Activated T-helper 1 cell treated with anti-CD3 and anti-CD28 coated beads, Interleukin-2, amount 50 U/mL, for 16 hours (primary cell): Measurements from ENCODE around the gene CISD3.
A peak's percentile ranks its signal among the peaks of the same experiment; 100 is the strongest.

Experiments used
- DNase-seq, 2 donors: peaks; one replicate each; pipeline ENCODE4 v3.0.0-alpha.2; 2020; ENCODE audit warnings: low read depth in 1 of 2, low spot score in 1 of 2

CISD3 gene

DNA sequence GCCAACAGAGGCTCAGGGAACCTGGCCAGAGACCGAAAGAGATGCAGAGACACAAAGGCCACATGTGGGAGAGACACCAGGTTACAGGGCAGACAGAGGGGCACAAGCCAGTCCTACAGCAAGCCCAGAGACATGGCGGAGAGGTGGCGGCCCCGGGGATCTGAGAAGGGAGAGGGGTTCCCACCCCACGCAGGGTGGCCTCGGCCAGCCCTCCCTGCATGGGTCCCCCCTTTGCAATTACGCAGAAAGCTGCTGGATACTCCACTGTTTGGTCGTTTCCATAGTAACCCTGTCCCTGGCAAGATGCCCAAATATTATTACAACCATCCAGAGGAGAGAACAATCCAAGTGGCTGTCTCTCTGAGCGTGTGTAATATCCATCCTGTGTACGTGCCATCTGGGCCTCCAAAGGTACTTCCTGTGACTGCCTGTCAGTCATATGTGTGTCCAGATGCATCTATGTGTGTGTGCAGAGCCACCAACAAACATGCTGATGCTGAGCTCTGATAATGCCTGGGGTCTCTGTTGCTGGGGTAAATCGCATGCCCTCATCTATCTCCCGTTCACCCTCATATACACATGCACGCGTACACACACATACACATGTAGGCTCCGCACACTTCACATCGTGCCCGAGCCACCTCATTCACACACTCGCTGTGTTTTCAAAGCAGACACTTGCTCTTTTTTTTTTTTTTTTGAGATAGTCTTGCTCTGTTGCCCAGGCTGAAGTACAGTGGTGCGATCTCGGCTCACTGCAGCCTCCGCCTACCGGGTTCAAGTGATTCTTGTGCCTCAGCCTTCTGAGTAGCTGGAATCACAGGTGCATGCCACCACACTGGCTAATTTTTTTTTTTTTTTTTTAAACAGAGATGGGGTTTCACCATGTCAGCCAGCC, 12.5 kb downstream of the CISD3 start:
- no peak for DNase-seq

DNA sequence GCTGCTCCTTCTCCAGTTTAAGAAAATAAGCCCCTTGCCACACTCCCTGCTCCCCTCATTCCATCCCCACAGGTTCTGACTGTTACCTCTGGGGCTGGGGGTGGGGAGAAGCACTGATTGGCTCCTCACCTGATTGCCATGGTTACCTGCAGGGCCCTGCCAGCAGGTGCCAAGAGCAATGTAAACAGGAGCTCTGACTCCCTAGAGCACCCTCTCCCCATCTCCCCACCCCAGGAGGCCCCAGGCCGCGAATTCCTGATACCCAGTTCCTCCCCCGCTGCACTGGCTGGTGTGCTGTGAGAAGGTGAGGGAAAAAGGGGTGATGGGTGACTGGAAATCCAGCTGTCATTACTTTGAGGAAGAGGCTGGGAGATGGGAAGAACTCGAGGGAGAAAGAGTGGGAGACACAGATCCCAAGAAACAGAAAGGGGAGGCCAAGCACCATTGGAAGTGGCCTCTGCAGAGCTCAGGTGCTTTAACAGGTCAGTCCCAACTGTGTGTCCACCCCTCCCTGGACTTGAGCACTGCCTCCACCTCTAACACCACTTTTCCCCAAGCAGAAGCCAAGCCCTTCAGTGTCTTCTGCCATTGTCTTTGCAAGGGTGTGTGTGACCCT, 13.5 kb downstream of the CISD3 start:
- DNase-seq = no peak

DNA sequence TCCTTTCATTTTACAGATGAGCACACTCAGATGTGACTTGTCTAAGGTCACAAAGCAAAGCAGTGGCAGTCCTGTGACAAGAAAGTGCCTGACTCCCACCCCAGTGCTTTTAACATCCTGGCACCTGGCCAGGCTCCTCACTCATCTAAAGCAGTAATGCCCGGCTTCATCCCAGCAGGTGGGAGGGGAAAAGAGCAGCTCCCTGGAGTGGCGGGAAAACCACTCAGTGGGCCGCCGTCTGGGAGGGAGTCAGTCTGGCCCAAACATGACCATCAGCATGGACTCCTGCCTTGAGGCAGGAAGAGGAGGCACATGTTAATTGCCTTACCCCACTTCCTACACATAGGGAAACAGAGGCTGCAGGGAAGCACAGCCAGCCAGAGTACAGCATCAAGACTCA, 15.4 kb downstream of the CISD3 start:
- no peak for DNase-seq

DNA sequence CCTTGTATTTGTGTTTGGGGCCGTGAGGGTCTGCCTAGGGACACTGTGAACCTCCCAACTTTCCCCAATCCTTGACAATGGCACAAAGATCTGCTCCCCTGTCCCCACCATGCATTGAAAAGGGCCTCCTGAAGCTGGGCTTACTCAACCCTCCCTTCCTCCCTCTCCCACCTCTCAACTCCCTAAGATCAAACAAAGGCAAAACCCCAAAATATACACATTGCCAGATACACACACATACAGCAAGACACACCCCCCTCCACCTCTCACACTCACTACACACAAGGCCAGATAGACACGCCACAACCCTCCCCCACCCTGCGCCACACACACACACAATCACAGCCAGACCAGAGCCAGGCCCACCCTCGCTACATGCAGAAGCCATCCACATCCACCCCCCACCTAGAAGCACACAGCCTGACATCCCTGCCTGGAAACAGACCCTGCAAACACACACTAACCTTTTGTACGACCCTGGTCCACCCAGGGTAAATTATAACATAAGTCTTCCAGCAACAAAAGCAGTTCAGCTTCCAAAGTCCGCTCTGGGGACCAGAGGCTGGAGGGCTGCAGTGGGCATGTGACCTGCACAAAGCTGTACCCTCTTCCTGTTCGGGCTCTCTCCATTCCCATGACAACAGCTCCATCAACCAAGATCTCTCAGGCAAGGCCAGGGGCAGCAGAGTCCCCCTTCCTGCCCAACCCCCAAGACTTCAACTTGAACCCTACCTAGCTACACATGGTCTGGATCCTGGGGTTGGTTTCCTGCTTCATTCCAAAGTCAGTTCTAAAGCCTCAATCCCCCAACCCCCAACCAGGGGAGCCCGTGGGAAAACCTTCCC, 16.1 kb downstream of the CISD3 start:
- no peak for DNase-seq

DNA sequence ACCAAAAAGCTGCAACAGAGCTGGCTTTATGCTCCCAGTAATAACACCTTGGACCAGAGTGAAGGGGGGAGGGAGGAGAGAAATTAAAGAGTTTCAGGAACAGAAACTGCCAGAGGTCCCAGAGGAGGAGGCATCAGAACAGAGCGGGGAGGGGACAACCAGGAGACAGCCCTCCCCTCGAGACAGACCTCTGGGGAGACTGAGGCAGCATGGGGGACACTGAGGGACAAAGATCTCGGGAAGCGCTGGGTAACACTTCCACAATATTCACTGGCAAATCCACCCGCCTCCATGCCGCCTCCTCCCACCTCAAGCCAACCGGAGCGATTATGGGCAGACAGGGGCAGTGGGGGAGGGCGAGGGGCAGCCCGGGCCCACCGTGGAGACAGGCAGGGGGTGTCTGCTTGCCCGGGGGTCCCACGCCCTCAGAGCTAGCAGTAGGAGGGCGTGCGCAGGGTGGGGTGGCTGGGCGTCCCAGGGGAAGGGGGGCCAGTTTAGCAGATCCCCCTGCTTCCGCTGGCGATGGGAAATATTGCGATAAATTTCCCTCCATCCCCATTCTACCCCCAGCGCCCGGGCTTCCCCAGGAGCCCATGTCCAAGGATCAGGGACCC, 16.8 kb downstream of the CISD3 start:
- no peak for DNase-seq

DNA sequence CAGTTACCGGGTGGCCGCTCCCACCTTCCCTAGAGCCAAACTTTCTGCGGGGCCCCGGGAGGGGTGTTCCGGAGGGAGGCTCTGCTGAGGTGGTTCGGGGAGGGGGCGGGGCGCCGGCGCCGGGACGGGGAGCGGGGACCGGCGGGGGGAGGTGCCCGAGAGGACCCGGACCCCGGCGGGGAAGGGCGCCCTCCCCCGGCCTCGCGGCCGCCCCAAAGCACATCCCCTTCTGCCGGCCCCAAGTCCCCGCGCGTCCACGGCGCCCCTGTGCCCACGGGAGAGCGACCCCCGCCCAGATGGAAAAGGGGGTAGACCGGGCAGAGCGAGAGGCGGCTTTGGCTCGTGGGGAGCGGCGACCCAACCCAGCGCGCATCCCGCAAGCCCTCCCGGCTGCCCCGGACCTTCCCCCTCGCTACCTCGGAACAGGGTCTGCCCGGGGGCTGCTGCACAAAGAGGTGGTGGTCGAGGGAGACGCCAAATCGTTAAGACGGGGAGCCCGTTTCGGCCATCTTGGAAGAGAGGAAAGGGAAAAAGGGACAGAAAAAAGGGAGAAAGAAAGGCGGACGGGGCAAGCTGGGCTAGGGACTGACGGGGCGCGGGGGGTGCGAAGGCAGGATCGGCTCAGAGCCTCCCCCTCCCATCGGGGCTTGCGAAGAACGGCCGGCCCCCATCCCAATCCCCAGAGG, 17.5 kb downstream of the CISD3 start:
- no peak for DNase-seq

DNA sequence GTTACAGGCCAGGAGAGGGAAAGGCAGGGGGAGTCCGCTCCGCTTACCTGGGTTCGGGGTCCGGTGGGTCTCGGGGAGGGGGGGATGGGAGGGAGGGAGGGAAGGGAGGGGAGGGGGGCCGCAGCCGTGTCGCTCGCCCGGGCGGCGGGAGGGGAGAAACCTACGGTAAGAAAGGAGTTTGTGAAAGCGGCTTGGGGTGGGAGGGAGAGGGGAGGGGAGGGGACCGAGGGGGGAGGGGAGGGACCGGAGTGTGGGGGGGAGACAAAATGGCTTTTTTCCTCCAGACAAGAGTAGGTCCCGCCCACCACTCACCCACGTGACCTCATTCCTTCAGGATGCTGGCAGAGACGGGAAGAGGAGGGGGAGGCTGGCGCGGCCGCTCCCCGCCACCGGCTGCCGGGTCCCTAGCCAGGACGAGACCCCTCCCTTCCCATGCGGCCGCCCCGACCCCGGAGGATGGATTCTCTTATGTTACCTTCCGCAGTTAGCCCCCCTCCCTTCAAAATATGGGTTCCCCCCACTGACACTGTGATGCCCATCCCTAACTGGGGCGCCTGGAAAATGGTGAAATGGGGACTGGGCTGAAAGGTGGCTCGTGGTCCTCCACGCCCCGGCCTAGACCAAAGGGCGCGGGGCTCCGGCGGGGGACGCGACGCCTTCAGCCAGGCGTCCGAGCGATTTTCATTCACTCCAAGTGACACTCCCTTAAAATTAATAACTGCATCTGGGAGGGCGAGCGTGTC, 18.2 kb downstream of the CISD3 start, which contains the start of gene PCGF2:
Gene PCGF2, minus strand, starts transcription at position 188 of the 743 bp plus-strand sequence. CDS start 7,934 bp downstream, outside the sequence.
- no peak for DNase-seq

DNA sequence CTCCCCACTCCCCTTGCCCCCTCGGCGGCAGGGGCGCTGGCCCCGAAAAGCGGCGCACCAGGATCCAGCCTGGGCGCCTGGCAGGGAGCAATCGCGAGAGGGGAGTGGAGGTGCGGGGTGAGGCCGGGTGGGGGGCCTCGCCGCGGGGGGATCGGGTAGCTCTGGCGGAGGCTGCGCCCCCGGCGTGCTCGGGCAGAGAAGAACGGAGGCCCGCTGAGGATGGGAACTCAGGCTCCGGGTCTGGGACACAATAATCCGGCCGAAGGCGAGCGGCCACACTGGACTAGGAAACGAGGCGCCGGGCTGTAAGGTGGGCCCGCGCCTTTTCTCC, 18.7 kb downstream of the CISD3 start:
- DNase-seq = no peak

DNA sequence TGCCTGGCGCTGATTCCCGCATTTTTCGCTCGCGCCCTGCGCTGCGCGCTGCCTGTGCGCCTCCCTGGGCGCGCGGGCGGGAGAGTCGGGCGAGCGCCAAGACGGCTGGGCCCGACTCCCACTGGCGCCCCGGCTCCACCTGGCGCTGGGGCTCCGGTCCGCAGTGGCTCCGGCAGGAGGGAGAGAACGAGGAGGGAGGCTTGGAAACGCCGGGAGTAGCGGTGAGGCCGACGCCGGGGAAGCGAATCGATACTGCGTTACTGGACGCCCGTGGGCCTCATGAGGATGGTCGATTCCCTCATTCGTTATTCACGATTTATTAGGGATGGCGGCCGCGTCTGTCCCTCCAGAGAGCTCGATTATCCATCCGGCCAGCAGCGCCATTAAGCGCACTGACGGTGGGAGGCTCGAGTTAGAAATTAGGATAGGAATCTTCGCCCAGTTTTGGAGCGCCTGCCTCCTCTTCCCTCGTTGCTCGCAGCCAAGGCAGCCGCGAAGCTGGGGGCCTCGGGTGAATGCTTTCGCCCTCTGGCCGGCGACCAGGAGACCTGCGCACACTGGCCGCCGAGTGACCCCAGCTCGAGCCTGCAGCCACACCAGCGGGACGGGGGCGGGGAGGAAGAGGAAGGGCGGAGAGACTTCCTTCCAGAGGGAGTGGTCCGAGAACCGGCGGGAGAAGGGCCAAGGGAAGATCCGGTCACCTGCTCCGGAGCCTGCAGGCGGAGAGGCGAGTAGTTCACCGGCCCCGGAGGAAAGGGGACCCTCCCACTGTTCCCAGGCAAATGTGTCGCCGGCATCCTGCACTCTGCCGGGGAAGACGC, 19.3 kb downstream of the CISD3 start:
- DNase-seq = no peak

DNA sequence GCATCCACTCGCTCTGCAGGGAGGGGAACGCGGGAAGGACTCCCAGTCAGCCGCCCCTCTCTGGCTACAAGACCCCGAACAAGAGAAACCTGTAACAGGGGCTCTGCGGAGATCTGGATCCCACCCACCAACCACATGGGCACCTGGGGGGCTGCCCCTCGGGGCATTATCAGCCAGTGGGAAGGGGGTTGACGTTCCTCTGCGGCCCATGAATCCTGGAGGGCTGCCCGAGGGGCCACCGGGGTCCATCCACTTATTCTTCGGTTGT, 19.8 kb downstream of the CISD3 start:
- no peak for DNase-seq

DNA sequence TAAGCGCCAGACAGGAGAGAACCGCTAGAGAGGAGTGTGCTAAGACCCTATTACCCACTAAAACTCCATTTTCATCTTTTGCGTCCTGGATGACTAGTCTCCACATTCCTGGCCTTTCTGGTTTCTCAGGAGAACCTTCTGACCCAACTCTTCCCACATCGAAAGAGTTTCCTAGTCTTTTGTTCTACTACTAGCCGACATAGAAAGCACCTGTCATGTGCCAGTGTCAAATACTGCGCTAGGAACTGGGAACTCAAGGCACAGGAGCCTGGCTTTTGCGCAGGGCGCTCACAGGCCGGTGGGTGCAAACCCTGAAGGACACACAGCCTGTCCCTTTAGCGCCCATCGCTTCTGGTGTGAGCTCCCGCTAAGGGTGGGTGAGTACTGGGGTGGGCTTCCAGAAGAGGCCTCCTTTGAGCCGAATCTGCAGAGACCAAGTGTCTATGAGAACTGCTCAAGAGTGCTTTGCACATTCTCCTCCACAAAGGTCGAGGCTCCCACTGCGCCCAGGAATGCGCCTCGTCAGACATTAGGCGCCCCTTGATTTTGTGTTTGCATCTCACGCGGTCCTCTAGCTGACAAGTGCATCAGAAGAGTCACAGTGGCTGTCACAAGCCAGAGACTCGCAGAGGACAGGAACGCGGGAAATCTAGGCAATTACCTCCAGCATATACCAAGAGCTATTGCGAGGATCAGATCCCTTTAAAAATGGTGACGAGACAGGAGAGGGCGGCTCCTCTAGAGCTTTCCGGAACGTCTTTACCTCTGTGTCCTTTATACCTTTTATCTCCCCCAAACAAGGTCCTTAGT, 20.4 kb downstream of the CISD3 start:
- no peak for DNase-seq

DNA sequence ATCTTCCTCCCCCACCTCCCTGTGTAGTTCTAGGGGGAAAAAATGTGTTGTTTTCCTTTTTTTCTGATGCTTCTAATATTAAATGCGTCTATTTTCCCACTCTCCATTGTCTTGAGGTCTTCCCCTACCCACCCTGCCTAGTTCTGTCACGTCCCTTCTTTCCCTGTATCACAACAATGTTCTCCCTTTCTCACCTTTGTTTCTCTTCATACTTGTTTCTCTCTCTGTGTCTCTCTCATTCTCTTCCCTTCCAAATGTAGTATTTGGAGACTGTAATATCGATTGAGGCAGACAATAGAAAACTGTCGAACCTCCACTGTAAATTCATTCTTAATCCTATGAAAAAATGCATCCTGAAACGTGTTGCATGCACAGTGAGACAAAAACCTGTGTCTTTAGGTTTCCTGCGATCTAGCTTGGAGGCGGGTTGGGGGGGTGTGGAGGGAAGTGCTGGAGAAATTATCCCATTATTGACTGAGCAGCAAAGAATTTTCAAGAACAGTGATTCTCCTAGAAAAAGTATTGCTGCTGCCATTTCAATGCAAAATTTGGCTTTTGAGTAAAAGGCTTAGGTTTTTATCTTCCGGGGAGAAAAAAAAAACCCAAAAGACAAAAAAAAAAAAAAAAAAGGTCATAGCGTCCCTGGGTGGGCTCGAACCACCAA, 21.1 kb downstream of the CISD3 start:
- no peak for DNase-seq

DNA sequence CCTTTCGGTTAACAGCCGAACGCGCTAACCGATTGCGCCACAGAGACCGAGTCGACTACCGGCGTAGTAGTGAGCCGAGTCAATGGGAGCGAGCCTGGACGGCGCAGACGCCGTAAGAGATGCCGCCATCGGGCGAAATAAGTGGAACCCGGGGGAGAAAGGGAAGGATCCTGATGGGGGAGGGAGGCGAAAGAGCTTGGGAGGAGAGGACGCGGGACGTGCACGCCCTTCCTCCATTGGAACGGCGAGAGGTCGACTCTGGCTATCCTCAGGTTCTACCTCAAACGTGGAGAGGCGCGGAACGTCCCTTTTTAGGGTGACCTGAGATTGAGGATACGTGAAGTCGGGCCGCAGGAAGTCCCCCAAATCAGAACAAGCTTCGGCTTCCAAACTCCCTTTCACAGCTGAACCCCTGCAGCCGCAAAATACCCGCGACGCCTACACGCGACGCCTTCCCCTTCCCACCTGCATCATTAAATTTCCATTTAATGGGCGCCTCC, 21.7 kb downstream of the CISD3 start:
- peak; percentile 72 to 86 for DNase-seq

DNA sequence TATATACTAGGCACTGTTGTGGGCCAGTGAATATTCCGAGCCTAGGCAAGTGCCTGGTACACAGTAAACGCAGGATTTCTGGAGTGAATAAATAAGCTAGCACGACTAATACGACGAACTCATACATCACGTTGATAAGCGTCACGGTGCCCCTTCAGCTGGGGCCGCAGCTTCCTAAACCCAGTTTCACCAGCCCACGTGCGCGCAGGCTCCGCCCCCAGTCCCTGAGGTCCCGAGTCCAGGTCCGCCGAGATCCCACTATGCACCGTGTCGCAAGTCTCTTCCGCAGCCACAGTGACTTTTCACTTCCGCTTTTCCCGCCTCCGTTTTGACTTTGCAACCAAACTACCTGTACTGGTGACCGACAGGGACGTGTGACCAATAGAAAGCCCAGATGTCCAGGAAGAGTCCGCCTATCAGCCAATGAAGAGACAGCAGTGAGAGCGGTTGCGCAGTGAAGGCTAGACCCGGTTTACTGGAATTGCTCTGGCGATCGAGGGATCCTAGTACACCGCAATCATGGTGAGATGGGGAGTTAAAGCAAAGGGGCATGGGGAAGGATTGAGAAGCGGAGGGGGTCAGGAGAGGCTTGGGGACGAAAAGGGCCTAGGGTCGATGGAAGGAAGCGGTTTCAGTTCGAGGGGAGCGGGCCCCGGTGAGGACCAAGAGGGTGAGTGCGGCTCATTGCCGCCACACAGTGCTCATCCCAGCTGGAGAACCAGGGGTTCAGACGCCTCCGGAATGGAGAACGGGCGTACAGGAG, 22.3 kb downstream of the CISD3 start, which contains the start of gene PSMB3:
Gene PSMB3, plus strand, starts transcription at position 434 of the 763 bp plus-strand sequence. Its CDS starts 86 bp downstream, at position 520.
- DNase-seq = peak; percentile 87 to 94

DNA sequence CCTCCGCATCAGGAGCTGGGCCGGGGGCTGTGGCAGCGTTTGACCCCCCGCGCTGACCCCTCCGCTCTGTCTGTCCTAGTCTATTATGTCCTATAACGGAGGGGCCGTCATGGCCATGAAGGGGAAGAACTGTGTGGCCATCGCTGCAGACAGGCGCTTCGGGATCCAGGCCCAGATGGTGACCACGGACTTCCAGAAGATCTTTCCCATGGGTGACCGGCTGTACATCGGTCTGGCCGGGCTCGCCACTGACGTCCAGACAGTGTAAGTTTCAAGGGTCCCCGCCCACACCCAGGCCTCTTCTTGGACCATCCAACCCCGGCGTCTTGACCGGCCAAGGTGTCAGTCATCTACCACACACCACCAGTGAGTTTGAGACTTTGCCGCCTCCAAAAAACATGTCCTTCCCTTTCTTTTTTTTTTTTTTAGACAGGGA, 22.9 kb downstream of the CISD3 start:
- DNase-seq = no peak

DNA sequence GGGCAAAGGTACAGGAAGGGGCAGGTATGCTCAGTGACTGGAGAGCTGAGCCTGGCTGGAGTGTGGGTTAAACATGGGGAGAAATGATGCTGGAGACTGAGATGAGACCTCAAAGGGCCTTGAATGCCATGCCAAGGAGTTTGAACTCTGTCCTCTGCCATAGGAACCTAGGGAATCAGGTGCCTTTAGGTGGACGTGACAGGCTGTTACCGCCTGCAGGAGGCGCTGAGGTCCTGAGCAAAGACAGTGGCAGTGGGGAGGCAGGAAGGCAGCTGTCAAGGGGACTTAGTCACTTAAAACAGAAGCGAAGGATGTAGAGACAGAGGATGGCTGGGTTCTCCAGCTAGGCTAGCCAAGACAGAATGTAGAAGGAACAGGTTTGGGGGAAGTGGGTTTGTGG, 31.5 kb downstream of the CISD3 start:
- DNase-seq = no peak

DNA sequence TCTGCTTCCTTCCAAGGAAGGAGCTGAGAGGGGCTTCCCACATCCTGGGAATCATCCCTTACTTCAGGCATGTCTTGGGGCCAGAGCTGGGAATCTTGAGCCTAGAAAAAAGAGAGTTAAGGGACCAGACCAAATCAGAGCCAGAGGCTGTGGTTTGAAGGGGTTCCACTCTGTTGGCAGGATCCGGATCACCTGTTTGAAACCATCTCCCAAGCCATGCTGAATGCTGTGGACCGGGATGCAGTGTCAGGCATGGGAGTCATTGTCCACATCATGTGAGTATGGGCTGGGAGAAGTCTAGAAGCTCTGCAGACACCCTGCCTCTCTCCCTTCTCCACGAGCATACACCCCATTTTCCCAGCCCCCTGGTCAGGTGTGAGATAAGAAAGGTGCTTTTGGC, 32.1 kb downstream of the CISD3 start:
- no peak for DNase-seq
